HL-60 (cell line): ENCODE measurements around the gene CAMTA1.

Experiments used
- DNase-seq, 2 experiments: peaks; one replicate each; pipeline ENCODE4 v3.0.0-alpha.2; 2010 to 2020; ENCODE audit warnings: low read depth in 1 of 2, low spot score in 1 of 2
- H3K27ac ChIP-seq: fragments of 250-450 bp; sonication (Bioruptor Pico); replicated peaks from 2 replicates; pipeline ENCODE4 v1.5.1; 2020; ENCODE audit warnings: mild to moderate bottlenecking, moderate library complexity
- H3K27me3 ChIP-seq: fragments of 250-450 bp; sonication (Bioruptor Pico); 2 replicates; pipeline ENCODE4 v1.5.1; 2021; ENCODE audit warnings: mild to moderate bottlenecking, moderate library complexity; ENCODE audit not compliant: insufficient read depth, poor library complexity, severe bottlenecking
- H3K4me3 ChIP-seq: replicated peaks from 2 replicates; pipeline ENCODE4 v1.5.1; 2011; ENCODE audit warnings: mild to moderate bottlenecking, control low read depth, low read length; ENCODE audit not compliant: insufficient read depth
- GABPA ChIP-seq: IDR thresholded peaks from 2 replicates; pipeline ENCODE4 v1.6.1; 2012; ENCODE audit warnings: low read depth
- POLR2AphosphoS5 ChIP-seq: IDR thresholded peaks from 2 replicates; pipeline ENCODE4 v1.6.1; 2012; ENCODE audit warnings: low read depth
- SPI1 ChIP-seq: IDR thresholded peaks from 2 replicates; pipeline ENCODE4 v1.6.1; 2012; ENCODE audit warnings: low read depth, mild to moderate bottlenecking, borderline replicate concordance
- TF ChIP-seq, protein P1 (sequence below): IDR thresholded peaks from one replicate; pipeline ENCODE4 v1.5.1; 2011; ENCODE audit warnings: low read length, control low read depth, inconsistent platforms; ENCODE audit not compliant: insufficient read depth
- TF ChIP-seq, protein P2 (sequence below): IDR thresholded peaks from 2 replicates; pipeline ENCODE4 v1.6.1; 2012; ENCODE audit warnings: low read depth; ENCODE audit not compliant: insufficient replicate concordance

The CAMTA1 gene

DNA sequence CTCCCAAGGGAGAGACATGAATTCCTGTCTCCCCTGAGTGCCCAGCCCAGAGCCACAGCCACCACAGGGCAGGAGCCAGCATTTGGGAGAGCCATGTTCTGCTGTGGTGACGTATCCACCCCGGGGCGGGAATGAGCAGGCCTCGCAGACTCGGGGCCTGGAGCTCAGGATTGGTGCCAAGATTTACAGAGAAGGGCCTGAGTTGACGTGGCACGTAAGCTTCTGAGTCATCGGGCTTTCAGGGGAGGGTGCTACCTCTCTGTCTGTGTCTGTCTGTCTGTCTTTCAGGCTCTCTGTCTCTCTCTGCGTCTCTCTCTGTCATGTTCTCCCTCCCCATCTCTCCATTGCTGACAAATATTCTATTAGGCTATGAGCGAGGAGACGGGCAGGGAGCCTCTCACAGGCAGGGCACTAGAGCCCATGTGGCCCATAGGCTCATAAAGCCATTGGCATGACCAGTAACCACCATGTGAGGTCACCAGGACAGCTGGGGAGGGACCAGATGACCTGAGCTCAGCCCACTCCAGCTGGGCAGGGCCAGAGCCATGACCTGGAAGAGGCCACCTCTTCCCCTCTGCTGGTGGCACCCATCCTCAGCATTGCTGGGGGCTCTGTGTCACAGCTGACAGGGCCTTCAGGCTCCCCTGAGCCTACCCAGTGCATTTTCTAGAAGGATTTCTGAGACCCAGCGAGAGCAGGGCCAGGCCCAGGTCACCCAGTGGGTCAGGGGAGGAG is 685.8 kb downstream of the CAMTA1 start:
- DNase-seq: no peak
- no peak overlapping the region for H3K4me3 ChIP-seq
- no peaks in the 10 kb centered on the region for H3K27me3 ChIP-seq
- no peak overlapping the region for H3K27ac ChIP-seq
- TF ChIP-seq POLR2AphosphoS5: no peak
- no peak for TF ChIP-seq SPI1
- TF ChIP-seq GABPA: no peak
- TF ChIP-seq, protein P1, sequence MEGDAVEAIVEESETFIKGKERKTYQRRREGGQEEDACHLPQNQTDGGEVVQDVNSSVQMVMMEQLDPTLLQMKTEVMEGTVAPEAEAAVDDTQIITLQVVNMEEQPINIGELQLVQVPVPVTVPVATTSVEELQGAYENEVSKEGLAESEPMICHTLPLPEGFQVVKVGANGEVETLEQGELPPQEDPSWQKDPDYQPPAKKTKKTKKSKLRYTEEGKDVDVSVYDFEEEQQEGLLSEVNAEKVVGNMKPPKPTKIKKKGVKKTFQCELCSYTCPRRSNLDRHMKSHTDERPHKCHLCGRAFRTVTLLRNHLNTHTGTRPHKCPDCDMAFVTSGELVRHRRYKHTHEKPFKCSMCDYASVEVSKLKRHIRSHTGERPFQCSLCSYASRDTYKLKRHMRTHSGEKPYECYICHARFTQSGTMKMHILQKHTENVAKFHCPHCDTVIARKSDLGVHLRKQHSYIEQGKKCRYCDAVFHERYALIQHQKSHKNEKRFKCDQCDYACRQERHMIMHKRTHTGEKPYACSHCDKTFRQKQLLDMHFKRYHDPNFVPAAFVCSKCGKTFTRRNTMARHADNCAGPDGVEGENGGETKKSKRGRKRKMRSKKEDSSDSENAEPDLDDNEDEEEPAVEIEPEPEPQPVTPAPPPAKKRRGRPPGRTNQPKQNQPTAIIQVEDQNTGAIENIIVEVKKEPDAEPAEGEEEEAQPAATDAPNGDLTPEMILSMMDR: no peak
- TF ChIP-seq, protein P2, sequence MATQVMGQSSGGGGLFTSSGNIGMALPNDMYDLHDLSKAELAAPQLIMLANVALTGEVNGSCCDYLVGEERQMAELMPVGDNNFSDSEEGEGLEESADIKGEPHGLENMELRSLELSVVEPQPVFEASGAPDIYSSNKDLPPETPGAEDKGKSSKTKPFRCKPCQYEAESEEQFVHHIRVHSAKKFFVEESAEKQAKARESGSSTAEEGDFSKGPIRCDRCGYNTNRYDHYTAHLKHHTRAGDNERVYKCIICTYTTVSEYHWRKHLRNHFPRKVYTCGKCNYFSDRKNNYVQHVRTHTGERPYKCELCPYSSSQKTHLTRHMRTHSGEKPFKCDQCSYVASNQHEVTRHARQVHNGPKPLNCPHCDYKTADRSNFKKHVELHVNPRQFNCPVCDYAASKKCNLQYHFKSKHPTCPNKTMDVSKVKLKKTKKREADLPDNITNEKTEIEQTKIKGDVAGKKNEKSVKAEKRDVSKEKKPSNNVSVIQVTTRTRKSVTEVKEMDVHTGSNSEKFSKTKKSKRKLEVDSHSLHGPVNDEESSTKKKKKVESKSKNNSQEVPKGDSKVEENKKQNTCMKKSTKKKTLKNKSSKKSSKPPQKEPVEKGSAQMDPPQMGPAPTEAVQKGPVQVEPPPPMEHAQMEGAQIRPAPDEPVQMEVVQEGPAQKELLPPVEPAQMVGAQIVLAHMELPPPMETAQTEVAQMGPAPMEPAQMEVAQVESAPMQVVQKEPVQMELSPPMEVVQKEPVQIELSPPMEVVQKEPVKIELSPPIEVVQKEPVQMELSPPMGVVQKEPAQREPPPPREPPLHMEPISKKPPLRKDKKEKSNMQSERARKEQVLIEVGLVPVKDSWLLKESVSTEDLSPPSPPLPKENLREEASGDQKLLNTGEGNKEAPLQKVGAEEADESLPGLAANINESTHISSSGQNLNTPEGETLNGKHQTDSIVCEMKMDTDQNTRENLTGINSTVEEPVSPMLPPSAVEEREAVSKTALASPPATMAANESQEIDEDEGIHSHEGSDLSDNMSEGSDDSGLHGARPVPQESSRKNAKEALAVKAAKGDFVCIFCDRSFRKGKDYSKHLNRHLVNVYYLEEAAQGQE: no peak

GRCh38 chr1:7471836-7472235 is 686.6 kb downstream of the CAMTA1 start:
- TF ChIP-seq SPI1 (no peak), POLR2AphosphoS5 (no peak), GABPA (no peak)
- TF ChIP-seq, protein P1: no peak
- TF ChIP-seq, protein P2: no peak
- H3K4me3 ChIP-seq: no peak overlapping the region
- no peak overlapping the region for H3K27ac ChIP-seq
- H3K27me3 ChIP-seq: no peaks in the 10 kb centered on the region
- no peak for DNase-seq

GRCh38 chr1:7473223-7474142 is 688.2 kb downstream of the CAMTA1 start:
- TF ChIP-seq, protein P1: no peak
- no peak for TF ChIP-seq POLR2AphosphoS5
- TF ChIP-seq SPI1: no peak
- TF ChIP-seq, protein P2: no peak
- no peak for TF ChIP-seq GABPA
- DNase-seq: no peak
- no peak overlapping the region for H3K4me3 ChIP-seq
- no peak overlapping the region for H3K27ac ChIP-seq
- H3K27me3 ChIP-seq: no peaks in the 10 kb centered on the region
